ENCODE measurements around the gene ABHD4. TPM values are rescaled to one million over a fixed set of nuclear protein-coding genes. Genes with fewer than 3 reads are reported as not detected.
"Not testable (repeated sequence)": the region's sequence is repeated elsewhere in the genome, so short reads cannot be mapped to it uniquely, and the experiment has no call there.

Gene ABHD4
- total and polyA plus RNA-seq, 2 donors (not counting 1 experiment from before 2014, with no cell fraction given), result 10.5 to 22.7 TPM

GRCh38 chr14:22630486-22630885 is 32.4 kb downstream of the ABHD4 start:
- H3K36me3 ChIP-seq (replicated peaks in 1 of 2; ENCODE audit: control extremely low read depth in 1 of 2, control insufficient read depth in 1 of 2, extremely low read depth in 1 of 2, insufficient read depth in 2 of 2, low read length in 1 of 2), result no peaks in the 10 kb centered on the region
- H3K4me3 ChIP-seq (ENCODE audit: control extremely low read depth in 1 of 5, extremely low read depth in 1 of 5, insufficient read depth in 1 of 5, low read depth in 2 of 5, low read length in 4 of 5), result no peak overlapping the region
- ChIA-PET CTCF (no interaction called here), POLR2A (no interaction called here)
- no peaks in the 10 kb centered on the region for H3K4me1 Mint-ChIP-seq
- 77% methylated on average over 2 of the region's 2 CpGs for WGBS (ENCODE audit: insufficient coverage)
- H2AFZ ChIP-seq (ENCODE audit: insufficient read depth, low read depth, low read length, poor library complexity, severe bottlenecking), result no peak overlapping the region
- no peak for ATAC-seq (ENCODE audit: low read depth)
- H3K79me2 ChIP-seq (ENCODE audit: control insufficient read depth, insufficient read depth, low read length), result no peaks in the 10 kb centered on the region
- no peak overlapping the region for H3K4me3 Mint-ChIP-seq
- no peaks in the 10 kb centered on the region for H4K20me1 ChIP-seq (ENCODE audit: control insufficient read depth, insufficient read depth, low read length, poor library complexity, severe bottlenecking)
- H3K9ac ChIP-seq (ENCODE audit: low read length), result no peak overlapping the region
- peaks cover 7% of the 10 kb centered on the region for H3K9me3 Mint-ChIP-seq (ENCODE audit: insufficient read depth)
- DNase-seq, result no peak
- H3K4me2 ChIP-seq (replicated peaks; ENCODE audit: low read depth, low read length, poor library complexity, severe bottlenecking), result no peak overlapping the region
- H3K9me3 ChIP-seq (ENCODE audit: control extremely low read depth in 1 of 3, control insufficient read depth in 2 of 3, insufficient read depth in 1 of 3, low read length in 2 of 3), result peaks cover 0 to 17% (median 0%) of the 10 kb centered on the region in 3 donors
- H3K27me3 Mint-ChIP-seq, result peaks cover 41% of the 10 kb centered on the region
- H3K27me3 ChIP-seq (replicated peaks in 1 of 4; ENCODE audit: control extremely low read depth in 1 of 4, control insufficient read depth in 3 of 4, insufficient read depth in 4 of 4, low read length in 3 of 4), result peaks cover 0 to 10% (median 1%) of the 10 kb centered on the region in 4 experiments
- intact Hi-C loops (cut with micrococcal nuclease), result no loop called here
- no peak overlapping the region for H3K27ac ChIP-seq (ENCODE audit: low read length in 2 of 2)
- no peaks in the 10 kb centered on the region for H3K4me1 ChIP-seq (ENCODE audit: control insufficient read depth in 2 of 2, insufficient read depth in 2 of 2, low read length in 2 of 2)
- H3K27ac Mint-ChIP-seq, result no peak overlapping the region
- no peak for TF ChIP-seq EZH2 (IDR thresholded peaks at IDR 0.05; ENCODE audit: borderline replicate concordance, insufficient read depth, low read depth, low read length, poor library complexity, severe bottlenecking)
- TF ChIP-seq, protein P1, sequence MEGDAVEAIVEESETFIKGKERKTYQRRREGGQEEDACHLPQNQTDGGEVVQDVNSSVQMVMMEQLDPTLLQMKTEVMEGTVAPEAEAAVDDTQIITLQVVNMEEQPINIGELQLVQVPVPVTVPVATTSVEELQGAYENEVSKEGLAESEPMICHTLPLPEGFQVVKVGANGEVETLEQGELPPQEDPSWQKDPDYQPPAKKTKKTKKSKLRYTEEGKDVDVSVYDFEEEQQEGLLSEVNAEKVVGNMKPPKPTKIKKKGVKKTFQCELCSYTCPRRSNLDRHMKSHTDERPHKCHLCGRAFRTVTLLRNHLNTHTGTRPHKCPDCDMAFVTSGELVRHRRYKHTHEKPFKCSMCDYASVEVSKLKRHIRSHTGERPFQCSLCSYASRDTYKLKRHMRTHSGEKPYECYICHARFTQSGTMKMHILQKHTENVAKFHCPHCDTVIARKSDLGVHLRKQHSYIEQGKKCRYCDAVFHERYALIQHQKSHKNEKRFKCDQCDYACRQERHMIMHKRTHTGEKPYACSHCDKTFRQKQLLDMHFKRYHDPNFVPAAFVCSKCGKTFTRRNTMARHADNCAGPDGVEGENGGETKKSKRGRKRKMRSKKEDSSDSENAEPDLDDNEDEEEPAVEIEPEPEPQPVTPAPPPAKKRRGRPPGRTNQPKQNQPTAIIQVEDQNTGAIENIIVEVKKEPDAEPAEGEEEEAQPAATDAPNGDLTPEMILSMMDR (IDR thresholded peaks at IDR 0.05), result no peak

GRCh38 chr14:22634233-22634900 is 36.3 kb downstream of the ABHD4 start:
- intact Hi-C loops (cut with micrococcal nuclease), result no loop called here
- Mint-ChIP-seq H3K9me3 (ENCODE audit: insufficient read depth) (peaks cover 7% of the 10 kb centered on the region), H3K27ac (no peak overlapping the region), H3K4me3 (no peak overlapping the region), H3K4me1 (no peaks in the 10 kb centered on the region), H3K27me3 (peaks cover 33% of the 10 kb centered on the region)
- peaks cover 0 to 17% (median 0%) of the 10 kb centered on the region in 3 donors for H3K9me3 ChIP-seq (ENCODE audit: control extremely low read depth in 1 of 3, control insufficient read depth in 2 of 3, insufficient read depth in 1 of 3, low read length in 2 of 3)
- no peaks in the 10 kb centered on the region for H4K20me1 ChIP-seq (ENCODE audit: control insufficient read depth, insufficient read depth, low read length, poor library complexity, severe bottlenecking)
- no peak overlapping the region for H3K9ac ChIP-seq (ENCODE audit: low read length)
- H3K27me3 ChIP-seq (replicated peaks in 1 of 4; ENCODE audit: control extremely low read depth in 1 of 4, control insufficient read depth in 3 of 4, insufficient read depth in 4 of 4, low read length in 3 of 4), result peaks cover 0 to 9% (median 0%) of the 10 kb centered on the region in 4 experiments
- no peak for TF ChIP-seq EZH2 (IDR thresholded peaks at IDR 0.05; ENCODE audit: borderline replicate concordance, insufficient read depth, low read depth, low read length, poor library complexity, severe bottlenecking)
- TF ChIP-seq, protein P1 (IDR thresholded peaks at IDR 0.05), result no peak
- ChIA-PET POLR2A (no interaction called here), CTCF (no interaction called here)
- DNase-seq, result no peak
- H3K79me2 ChIP-seq (ENCODE audit: control insufficient read depth, insufficient read depth, low read length), result no peaks in the 10 kb centered on the region
- WGBS (ENCODE audit: insufficient coverage), result 80% methylated on average over 6 of the region's 8 CpGs
- H2AFZ ChIP-seq (ENCODE audit: insufficient read depth, low read depth, low read length, poor library complexity, severe bottlenecking), result no peak overlapping the region
- ATAC-seq (ENCODE audit: low read depth), result no peak
- no peaks in the 10 kb centered on the region for H3K4me1 ChIP-seq (ENCODE audit: control insufficient read depth in 2 of 2, insufficient read depth in 2 of 2, low read length in 2 of 2)
- no peak overlapping the region for H3K27ac ChIP-seq (ENCODE audit: low read length in 2 of 2)
- H3K4me3 ChIP-seq (ENCODE audit: control extremely low read depth in 1 of 5, extremely low read depth in 1 of 5, insufficient read depth in 1 of 5, low read depth in 2 of 5, low read length in 4 of 5), result no peak overlapping the region
- H3K4me2 ChIP-seq (replicated peaks; ENCODE audit: low read depth, low read length, poor library complexity, severe bottlenecking), result no peak overlapping the region
- no peaks in the 10 kb centered on the region for H3K36me3 ChIP-seq (replicated peaks in 1 of 2; ENCODE audit: control extremely low read depth in 1 of 2, control insufficient read depth in 1 of 2, extremely low read depth in 1 of 2, insufficient read depth in 2 of 2, low read length in 1 of 2)

- H3K4me3 ChIP-seq (ENCODE audit: control extremely low read depth in 1 of 5, extremely low read depth in 1 of 5, insufficient read depth in 1 of 5, low read depth in 2 of 5, low read length in 4 of 5); H4K20me1 ChIP-seq (ENCODE audit: control insufficient read depth, insufficient read depth, low read length, poor library complexity, severe bottlenecking); H3K9me3 Mint-ChIP-seq (ENCODE audit: insufficient read depth); H3K4me2 ChIP-seq (replicated peaks; ENCODE audit: low read depth, low read length, poor library complexity, severe bottlenecking); CTCF ChIA-PET; H3K4me3 Mint-ChIP-seq; H2AFZ ChIP-seq (ENCODE audit: insufficient read depth, low read depth, low read length, poor library complexity, severe bottlenecking); DNase-seq; H3K4me1 Mint-ChIP-seq; POLR2A ChIA-PET; intact Hi-C loops (cut with micrococcal nuclease); H3K27ac Mint-ChIP-seq; H3K4me1 ChIP-seq (ENCODE audit: control insufficient read depth in 2 of 2, insufficient read depth in 2 of 2, low read length in 2 of 2); H3K79me2 ChIP-seq (ENCODE audit: control insufficient read depth, insufficient read depth, low read length); ATAC-seq (ENCODE audit: low read depth); H3K9ac ChIP-seq (ENCODE audit: low read length); H3K27me3 ChIP-seq (replicated peaks in 1 of 4; ENCODE audit: control extremely low read depth in 1 of 4, control insufficient read depth in 3 of 4, insufficient read depth in 4 of 4, low read length in 3 of 4); H3K36me3 ChIP-seq (replicated peaks in 1 of 2; ENCODE audit: control extremely low read depth in 1 of 2, control insufficient read depth in 1 of 2, extremely low read depth in 1 of 2, insufficient read depth in 2 of 2, low read length in 1 of 2); H3K27ac ChIP-seq (ENCODE audit: low read length in 2 of 2): not testable (repeated sequence)
- peaks cover 0 to 11% (median 0%) of the 10 kb centered on the region in 3 donors for H3K9me3 ChIP-seq (ENCODE audit: control extremely low read depth in 1 of 3, control insufficient read depth in 2 of 3, insufficient read depth in 1 of 3, low read length in 2 of 3)
- no CpG with 5 or more reads among the region's 1 CpG for WGBS (ENCODE audit: insufficient coverage)
- H3K27me3 Mint-ChIP-seq, result peaks cover 18% of the 10 kb centered on the region
Measured at GRCh38 chr14:22635980-22636379, 37.9 kb downstream of the ABHD4 start.

Measured in B cell (primary cell).